ENCODE results near the gene PPFIA1.
A peak's percentile ranks its signal among the peaks of the same experiment; 100 is the strongest.

The PPFIA1 gene

GRCh38 chr11:70271649-70271953 lies 1.1 kb downstream of the PPFIA1 start:
- DNase-seq (ENCODE audit: low spot score) = no peak
- H3K27ac ChIP-seq = no peak overlapping the region
- ChIA-PET CTCF (interaction anchor here (0.7 kb wide), 1 partner anchor 147 kb away, joined by 5 read pairs; no protein-coding TSS in a partner anchor), POLR2A (ENCODE audit: low non-redundant PET) (no interaction called here)
- TF ChIP-seq CTCF (conservative IDR thresholded peaks at IDR 0.05; ENCODE audit: low read depth) = no peak

- POLR2A ChIA-PET (ENCODE audit: low non-redundant PET) = no interaction called here
- CTCF ChIA-PET = interaction anchor here (0.7 kb wide), 1 partner anchor 146 kb away, joined by 5 read pairs; no protein-coding TSS in a partner anchor
Observed at GRCh38 chr11:70272009-70272408, 1.5 kb downstream of the PPFIA1 start.

GRCh38 chr11:70278994-70279393 lies 8.5 kb downstream of the PPFIA1 start:
- no peak for TF ChIP-seq CTCF (conservative IDR thresholded peaks at IDR 0.05; ENCODE audit: low read depth)
- ChIA-PET POLR2A (ENCODE audit: low non-redundant PET) (no interaction called here), CTCF (no interaction called here)
- H3K27ac ChIP-seq = no peak overlapping the region
- no peak for DNase-seq (ENCODE audit: low spot score)

More at GRCh38 chr11:70272009-70272408, 1.5 kb downstream of the PPFIA1 start:
- TF ChIP-seq CTCF (conservative IDR thresholded peaks at IDR 0.05; ENCODE audit: low read depth) = no peak
- H3K27ac ChIP-seq = no peak overlapping the region
- DNase-seq (ENCODE audit: low spot score) = no peak

GRCh38 chr11:70281156-70281609 lies 10.7 kb downstream of the PPFIA1 start:
- no peak for DNase-seq (ENCODE audit: low spot score)
- H3K27ac ChIP-seq = no peak overlapping the region
- ChIA-PET POLR2A (ENCODE audit: low non-redundant PET) (no interaction called here), CTCF (no interaction called here)
- no peak for TF ChIP-seq CTCF (conservative IDR thresholded peaks at IDR 0.05; ENCODE audit: low read depth)

GRCh38 chr11:70282012-70282411 lies 11.5 kb downstream of the PPFIA1 start:
- H3K27ac ChIP-seq = no peak overlapping the region
- ChIA-PET POLR2A (ENCODE audit: low non-redundant PET) (no interaction called here), CTCF (no interaction called here)
- TF ChIP-seq CTCF (conservative IDR thresholded peaks at IDR 0.05; ENCODE audit: low read depth) = no peak
- DNase-seq (ENCODE audit: low spot score) = no peak

GRCh38 chr11:70288721-70289120 lies 18.2 kb downstream of the PPFIA1 start:
- H3K27ac ChIP-seq = no peak overlapping the region
- DNase-seq (ENCODE audit: low spot score) = no peak
- ChIA-PET POLR2A (ENCODE audit: low non-redundant PET) (no interaction called here), CTCF (interaction anchor here (0.7 kb wide), 1 partner anchor 105 kb away, joined by 4 read pairs; no protein-coding TSS in a partner anchor)
- no peak for TF ChIP-seq CTCF (conservative IDR thresholded peaks at IDR 0.05; ENCODE audit: low read depth)

- peak overlapping the region; percentile 38 for H3K27ac ChIP-seq
- ChIA-PET POLR2A (ENCODE audit: low non-redundant PET) (no interaction called here), CTCF (no interaction called here)
- DNase-seq (ENCODE audit: low spot score) = no peak
- no peak for TF ChIP-seq CTCF (conservative IDR thresholded peaks at IDR 0.05; ENCODE audit: low read depth)
Observed at GRCh38 chr11:70289582-70289981, 19.1 kb downstream of the PPFIA1 start.

Measured in RWPE1 (cell line).